WI38 (cell line): ENCODE data around the gene TEAD1.

Experiments
- H3K4me3 ChIP-seq: 2 replicates; pipeline ENCODE4 v1.5.1; 2011; ENCODE audit warnings: low read depth, mild to moderate bottlenecking, control low read depth, low read length
- TF ChIP-seq, protein P1 (sequence below): IDR thresholded peaks from 2 replicates; pipeline ENCODE4 v1.5.1; 2012; ENCODE audit warnings: low read depth, mild to moderate bottlenecking, control low read depth, low read length

TEAD1 gene

DNA sequence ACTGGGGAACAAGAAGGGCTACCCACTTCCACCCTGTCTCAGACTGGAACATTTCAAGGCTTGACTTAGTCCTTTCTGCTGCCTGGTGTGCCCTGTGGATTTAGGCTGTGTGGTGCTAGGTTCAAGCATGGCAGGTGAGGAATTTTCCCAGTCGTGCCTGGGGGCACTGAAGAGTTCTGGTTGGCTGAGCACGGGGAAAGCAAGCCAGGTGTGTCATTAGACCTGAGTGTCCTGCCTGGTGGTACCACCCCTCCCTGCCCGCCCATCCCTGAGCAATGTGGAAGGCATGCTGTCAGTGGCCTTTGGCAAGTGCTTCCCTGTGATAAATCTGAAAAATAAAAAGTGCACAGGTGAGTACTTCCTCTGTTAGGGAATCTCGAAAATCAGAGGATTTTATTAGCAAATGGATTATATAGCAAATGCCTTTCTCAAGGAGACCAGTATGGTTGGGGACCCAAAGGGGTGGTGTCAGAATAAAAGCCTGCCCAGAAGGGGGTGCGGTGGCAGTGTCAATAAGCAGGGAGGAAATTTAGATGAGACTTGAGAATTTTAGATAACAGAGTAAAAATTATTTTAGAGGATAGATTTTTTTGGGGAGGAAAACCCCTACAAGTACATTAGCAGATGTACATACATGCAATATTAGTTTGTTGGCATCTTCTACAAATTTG lies 22.8 kb downstream of the TEAD1 start:
- TF ChIP-seq, protein P1, sequence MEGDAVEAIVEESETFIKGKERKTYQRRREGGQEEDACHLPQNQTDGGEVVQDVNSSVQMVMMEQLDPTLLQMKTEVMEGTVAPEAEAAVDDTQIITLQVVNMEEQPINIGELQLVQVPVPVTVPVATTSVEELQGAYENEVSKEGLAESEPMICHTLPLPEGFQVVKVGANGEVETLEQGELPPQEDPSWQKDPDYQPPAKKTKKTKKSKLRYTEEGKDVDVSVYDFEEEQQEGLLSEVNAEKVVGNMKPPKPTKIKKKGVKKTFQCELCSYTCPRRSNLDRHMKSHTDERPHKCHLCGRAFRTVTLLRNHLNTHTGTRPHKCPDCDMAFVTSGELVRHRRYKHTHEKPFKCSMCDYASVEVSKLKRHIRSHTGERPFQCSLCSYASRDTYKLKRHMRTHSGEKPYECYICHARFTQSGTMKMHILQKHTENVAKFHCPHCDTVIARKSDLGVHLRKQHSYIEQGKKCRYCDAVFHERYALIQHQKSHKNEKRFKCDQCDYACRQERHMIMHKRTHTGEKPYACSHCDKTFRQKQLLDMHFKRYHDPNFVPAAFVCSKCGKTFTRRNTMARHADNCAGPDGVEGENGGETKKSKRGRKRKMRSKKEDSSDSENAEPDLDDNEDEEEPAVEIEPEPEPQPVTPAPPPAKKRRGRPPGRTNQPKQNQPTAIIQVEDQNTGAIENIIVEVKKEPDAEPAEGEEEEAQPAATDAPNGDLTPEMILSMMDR: no peak
- no peak overlapping the region for H3K4me3 ChIP-seq

DNA sequence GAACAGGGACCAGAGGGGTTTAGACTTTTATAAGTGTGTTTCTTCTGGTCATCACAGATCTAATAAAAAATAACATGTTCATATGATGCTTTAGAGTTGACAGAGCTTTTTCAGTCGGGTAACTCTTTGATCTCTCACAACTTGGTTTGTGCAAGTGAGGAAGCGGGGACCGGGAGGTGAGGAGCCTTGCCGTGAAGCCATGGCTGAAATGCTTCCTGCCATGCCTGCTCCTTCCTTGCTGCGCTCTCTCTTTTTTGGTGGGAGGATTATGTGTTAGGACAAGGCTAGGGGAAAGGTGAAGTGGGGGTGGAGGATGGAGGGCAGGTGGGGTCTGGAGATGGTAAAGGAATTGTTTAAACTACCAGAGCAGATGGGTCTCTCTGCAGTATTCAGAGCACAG lies 23.8 kb downstream of the TEAD1 start:
- TF ChIP-seq, protein P1: no peak
- H3K4me3 ChIP-seq: no peak overlapping the region

DNA sequence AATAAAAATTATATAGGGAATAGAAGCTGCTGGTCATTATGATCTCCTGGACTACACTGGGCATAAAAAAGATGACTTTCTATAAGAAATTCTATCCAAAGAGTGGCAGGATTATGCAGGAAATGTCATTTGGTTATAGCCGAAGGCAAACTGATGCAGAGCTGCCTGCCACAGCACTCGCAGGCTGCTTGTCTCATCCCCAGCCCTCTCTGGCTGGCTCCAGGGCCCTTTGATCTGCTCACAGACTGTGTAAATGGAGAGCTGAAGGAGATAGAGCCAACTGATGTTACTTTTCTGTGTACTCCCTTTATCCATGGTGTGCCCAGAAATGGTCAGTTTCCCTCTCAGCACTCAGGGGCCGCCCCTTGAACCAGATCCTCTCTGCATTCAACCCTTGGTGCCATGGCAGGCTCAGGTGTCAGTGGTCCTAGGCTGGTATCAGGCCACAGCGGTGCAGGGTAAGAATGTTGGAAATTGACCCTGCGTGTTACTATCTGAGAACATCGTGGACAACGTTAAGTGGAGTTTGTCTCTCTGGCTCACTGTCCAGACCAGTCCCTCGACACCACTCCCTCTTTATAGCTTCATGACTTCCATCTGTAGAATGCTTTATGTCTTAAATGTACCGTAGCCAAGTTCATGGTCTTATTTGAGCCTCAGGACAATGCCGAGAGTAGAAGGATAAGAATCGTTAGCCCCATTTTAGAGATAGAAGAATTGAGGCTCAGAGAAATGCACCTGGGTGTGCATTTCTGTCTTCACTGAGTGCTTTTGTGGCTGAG lies 27.8 kb downstream of the TEAD1 start:
- TF ChIP-seq, protein P1: no peak
- no peak overlapping the region for H3K4me3 ChIP-seq

DNA sequence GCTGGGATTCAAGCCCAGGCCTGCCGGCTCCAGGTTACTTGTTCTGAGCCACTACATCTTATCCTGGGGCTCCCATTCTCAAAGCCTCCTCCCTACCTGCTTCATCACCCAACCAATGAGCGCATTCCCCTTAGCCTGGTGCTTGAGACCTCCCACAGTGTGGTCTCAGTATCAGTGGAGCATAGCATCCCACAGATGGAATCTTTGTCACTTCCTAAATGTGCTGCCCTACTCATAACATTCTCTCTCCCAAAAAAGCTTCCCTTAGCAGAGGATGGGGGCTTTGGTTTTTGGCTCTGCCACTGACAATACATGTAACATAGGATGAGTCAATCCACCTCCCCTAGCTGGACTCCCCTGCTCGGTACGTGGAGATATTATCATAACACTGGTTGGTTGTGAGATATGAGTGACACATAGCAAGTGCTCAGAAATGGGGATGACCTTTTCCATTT lies 28.8 kb downstream of the TEAD1 start:
- H3K4me3 ChIP-seq: no peak overlapping the region
- TF ChIP-seq, protein P1: no peak

DNA sequence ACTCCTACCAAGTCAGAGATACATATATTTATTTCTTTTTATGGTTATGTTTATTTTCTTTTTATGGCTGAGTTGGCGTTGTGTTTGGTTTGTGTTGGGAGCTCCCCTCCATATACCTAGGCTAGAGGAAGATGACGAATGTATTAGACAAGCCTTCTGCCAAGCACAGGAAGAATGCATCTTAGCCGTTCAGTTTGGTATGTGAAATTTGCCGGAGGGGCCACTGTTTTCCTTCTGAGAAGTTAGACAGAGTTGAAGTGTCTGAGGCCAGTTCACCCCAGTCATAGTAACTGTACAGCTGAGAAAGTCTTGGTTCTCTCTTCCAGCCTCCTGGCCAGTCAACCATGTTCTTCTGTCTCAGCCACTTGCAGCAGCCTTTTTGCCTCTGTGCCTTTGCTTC lies 29.8 kb downstream of the TEAD1 start:
- no peak overlapping the region for H3K4me3 ChIP-seq
- TF ChIP-seq, protein P1: no peak

DNA sequence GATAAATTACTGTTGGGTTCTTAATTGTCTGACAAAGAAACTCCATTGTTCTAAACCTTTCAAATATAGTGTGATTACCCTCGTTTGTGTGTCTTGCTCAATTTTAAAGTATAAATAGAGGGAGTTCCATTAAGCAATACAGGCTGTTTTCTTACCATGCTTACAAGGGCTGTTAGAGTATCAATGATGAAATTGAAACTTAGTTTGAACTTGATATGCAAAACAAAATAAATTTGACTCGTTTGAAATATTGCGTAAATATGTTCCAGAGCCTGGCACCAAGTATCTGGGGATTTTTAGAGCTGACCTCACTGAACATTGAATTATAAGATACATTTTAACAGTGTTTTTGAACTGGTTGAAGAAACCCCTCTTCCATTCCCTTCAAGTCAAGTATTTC lies 31.7 kb downstream of the TEAD1 start:
- no peak overlapping the region for H3K4me3 ChIP-seq
- TF ChIP-seq, protein P1: no peak
